CD4-positive, alpha-beta memory T cell (primary cell): ENCODE results near the gene ABTB2. TPM values are rescaled to one million over a fixed set of nuclear protein-coding genes. Genes with fewer than 3 reads are reported as not detected.

Source experiments
- CTCF ChIA-PET: fragments of 350-600 bp; sonication (Branson Sonifier 250); formaldehyde crosslinking; loops from one replicate; lab custom pipeline; 2021; ENCODE audit warnings: inconsistent platforms; ENCODE audit not compliant: partially characterized antibody; lab: Charles Lee
- POLR2A ChIA-PET: fragments of 350-600 bp; sonication (Branson Sonifier 250); formaldehyde crosslinking; loops from one replicate; lab custom pipeline; 2021; ENCODE audit not compliant: partially characterized antibody; lab: Charles Lee
- DNase-seq, 5 donors: peaks; one replicate each; pipeline versions ENCODE4 v3.0.0 to v3.0.0-alpha.2; 2020 to 2022; ENCODE audit warnings: mixed read lengths in 1 of 5
- H3K27ac ChIP-seq: one replicate; pipeline ENCODE4 v1.7.0; 2013; ENCODE audit warnings: low read depth, low read length
- H3K27me3 ChIP-seq: 2 replicates; pipeline ENCODE4 v1.7.0; 2013; ENCODE audit warnings: mild to moderate bottlenecking, low read length, moderate library complexity; ENCODE audit not compliant: insufficient read depth
- H3K36me3 ChIP-seq: 2 replicates; pipeline ENCODE4 v1.7.0; 2013; ENCODE audit warnings: mild to moderate bottlenecking, low read length, moderate library complexity; ENCODE audit not compliant: insufficient read depth
- H3K4me1 ChIP-seq: 2 replicates; pipeline ENCODE4 v1.7.0; 2013; ENCODE audit warnings: mild to moderate bottlenecking, low read length, moderate library complexity; ENCODE audit not compliant: insufficient read depth
- H3K4me3 ChIP-seq, 2 donors: one replicate each; pipeline ENCODE4 v1.7.0; 2013; ENCODE audit warnings: low read length in 2 of 2, mild to moderate bottlenecking in 1 of 2
- H3K9me3 ChIP-seq, 2 donors: one replicate each; pipeline ENCODE4 v1.7.0; 2013; ENCODE audit warnings: low read length in 2 of 2, control low read depth in 1 of 2; ENCODE audit not compliant: control insufficient read depth in 1 of 2
- H3K27ac Mint-ChIP-seq, 7 donors: one replicate each; pipeline ENCODE4 v1.8.0; 2020 to 2021; ENCODE audit warnings: mixed read lengths in 7 of 7, mild to moderate bottlenecking in 6 of 7, inconsistent platforms in 3 of 7, moderate library complexity in 3 of 7
- H3K27me3 Mint-ChIP-seq, 2 donors: one replicate each; pipeline ENCODE4 v1.8.0; 2020 to 2021; ENCODE audit warnings: mixed read lengths in 2 of 2
- H3K36me3 Mint-ChIP-seq, 2 donors: one replicate each; pipeline ENCODE4 v1.8.0; 2020 to 2021; ENCODE audit warnings: mixed read lengths in 2 of 2, inconsistent platforms in 1 of 2, mild to moderate bottlenecking in 1 of 2
- H3K4me1 Mint-ChIP-seq, 4 donors: one replicate each; pipeline ENCODE4 v1.8.0; 2020 to 2021; ENCODE audit warnings: mixed read lengths in 4 of 4, mild to moderate bottlenecking in 1 of 4
- H3K4me3 Mint-ChIP-seq, 8 donors: one replicate each; pipeline ENCODE4 v1.8.0; 2020 to 2021; ENCODE audit warnings: mixed read lengths in 8 of 8, mild to moderate bottlenecking in 7 of 8, moderate library complexity in 6 of 8, inconsistent platforms in 3 of 8
- H3K9me3 Mint-ChIP-seq, 8 donors: one replicate each; pipeline ENCODE4 v1.8.0; 2020 to 2021; ENCODE audit warnings: mixed read lengths in 8 of 8, mild to moderate bottlenecking in 5 of 8, inconsistent platforms in 3 of 8, moderate library complexity in 1 of 8
- intact Hi-C: fragments of 100-400 bp; cut with micrococcal nuclease; formaldehyde crosslinking; loops from one replicate; pipeline ENCODE4 v1.15.1; 2023
- polyA plus RNA-seq, 2 donors: library from polyadenylated mRNA; unstranded; fragments of 300-500 nt; fragmentation: Illumina TruSeq; gene quantifications; one replicate each; pipeline ENCODE4 v1.2.3, GENCODE V29; 2021
- total RNA-seq, 2 experiments: library from RNA; stranded (reverse); gene quantifications; one replicate each; pipeline ENCODE4 v1.2.3, GENCODE V29; 2021

ABTB2 gene
- total and polyA plus RNA-seq, 4 experiments from 2014 or later, result 0.35 to 0.39 TPM; not detected in 2

DNA sequence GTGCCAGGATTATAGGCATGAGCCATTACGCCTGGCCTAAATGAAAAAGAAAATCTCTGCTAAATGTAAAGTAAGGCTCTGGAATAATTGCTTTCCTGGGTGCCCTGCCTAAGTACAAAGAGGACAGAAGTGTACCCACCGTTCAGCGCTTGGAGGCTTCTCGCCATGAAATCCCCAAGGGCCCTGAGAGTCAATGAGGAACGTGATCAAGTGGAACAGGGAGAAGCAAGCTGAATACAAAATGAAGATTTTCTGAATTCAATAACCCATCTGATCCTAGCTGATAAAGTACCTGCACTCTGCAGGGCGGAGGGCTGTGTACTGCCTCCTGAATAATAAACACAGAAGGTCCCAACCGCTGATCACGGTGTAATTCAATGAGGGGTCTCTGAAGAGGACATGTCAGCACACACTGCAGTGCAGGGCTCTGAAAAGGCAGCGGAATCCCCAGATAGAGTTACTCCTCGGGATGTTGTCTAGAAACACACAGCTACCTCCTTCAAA, 97.7 kb downstream of the ABTB2 start:
- POLR2A ChIA-PET, result interaction anchor here (0.7 to 0.8 kb wide), 2 partner anchors 9 to 12 kb away, joined by 3 read pairs; no protein-coding TSS in a partner anchor

DNA sequence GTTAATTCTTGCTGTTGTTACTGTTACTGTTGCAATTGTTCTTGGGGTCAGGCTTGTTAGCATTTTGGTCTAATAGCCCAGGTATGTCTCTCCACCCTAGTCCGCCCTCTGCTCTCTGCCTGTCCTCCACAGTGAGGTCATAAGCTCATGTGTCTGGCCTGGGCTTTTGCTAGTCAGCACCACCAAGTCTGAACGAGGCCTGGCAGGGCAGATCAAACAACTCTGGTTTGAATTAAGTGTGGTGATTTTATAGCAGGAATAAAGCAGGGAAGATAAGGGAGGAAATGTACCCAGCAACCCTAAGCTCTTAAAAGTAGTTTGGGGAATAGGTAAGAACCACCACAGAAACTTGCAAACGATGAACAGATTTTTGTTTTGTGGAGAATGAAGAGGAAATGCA, 98.7 kb downstream of the ABTB2 start:
- H3K36me3 ChIP-seq, result no peaks in the 10 kb centered on the region
- DNase-seq, result no peak
- ChIA-PET POLR2A (no interaction called here), CTCF (interaction anchor here (1.2 kb wide), 1 partner anchor 85 kb away, joined by 3 read pairs; no protein-coding TSS in a partner anchor)
- H3K9me3 ChIP-seq, result no peaks in the 10 kb centered on the region
- Mint-ChIP-seq H3K36me3 (no peaks in the 10 kb centered on the region), H3K27ac (no peak overlapping the region), H3K27me3 (peaks cover 8 to 16% of the 10 kb centered on the region in 2 donors), H3K4me1 (no peaks in the 10 kb centered on the region), H3K9me3 (no peaks in the 10 kb centered on the region), H3K4me3 (no peak overlapping the region)
- intact Hi-C loops, result no loop called here
- H3K27me3 ChIP-seq, result no peaks in the 10 kb centered on the region
- H3K27ac ChIP-seq, result no peak overlapping the region
- H3K4me1 ChIP-seq, result no peaks in the 10 kb centered on the region
- no peak overlapping the region for H3K4me3 ChIP-seq

More for the DNA sequence above, 97.7 kb downstream of the ABTB2 start:
- Mint-ChIP-seq H3K36me3 (no peaks in the 10 kb centered on the region), H3K4me3 (no peak overlapping the region), H3K27ac (no peak overlapping the region), H3K4me1 (no peaks in the 10 kb centered on the region), H3K27me3 (peaks cover 8 to 16% of the 10 kb centered on the region in 2 donors), H3K9me3 (no peaks in the 10 kb centered on the region)
- Histone ChIP-seq H3K36me3 (no peaks in the 10 kb centered on the region), H3K4me1 (no peaks in the 10 kb centered on the region), H3K4me3 (no peak overlapping the region), H3K27ac (no peak overlapping the region), H3K9me3 (no peaks in the 10 kb centered on the region), H3K27me3 (no peaks in the 10 kb centered on the region)
- intact Hi-C loops, result no loop called here
- CTCF ChIA-PET, result interaction anchor here (1.4 kb wide), 1 partner anchor 9 kb away, joined by 3 read pairs; no protein-coding TSS in a partner anchor
- DNase-seq, result no peak

DNA sequence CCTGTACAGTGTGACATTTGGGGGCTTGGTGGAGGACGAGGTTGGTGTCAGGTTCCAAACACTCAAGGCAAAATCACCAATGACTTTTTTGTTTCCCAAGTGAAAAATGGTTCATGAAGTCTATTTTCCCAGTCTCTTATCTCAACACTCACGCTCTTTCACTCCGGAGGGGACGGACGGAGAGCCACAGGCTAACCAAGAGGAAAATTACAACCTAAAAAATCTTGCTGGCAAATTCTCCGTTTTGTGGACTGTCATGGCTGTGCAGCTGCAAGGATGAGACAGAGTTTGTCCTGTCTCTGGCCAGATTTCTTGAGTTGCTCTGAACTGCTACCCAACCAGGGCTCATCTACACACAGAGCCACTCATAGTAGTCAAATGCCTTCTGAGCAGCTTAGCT, 101.2 kb downstream of the ABTB2 start:
- CTCF ChIA-PET, result no interaction called here
- DNase-seq, result no peak
- no peaks in the 10 kb centered on the region for H3K36me3 ChIP-seq
- H3K27ac ChIP-seq, result no peak overlapping the region
- no peaks in the 10 kb centered on the region for H3K27me3 ChIP-seq
- intact Hi-C loops, result no loop called here
- POLR2A ChIA-PET, result no interaction called here
- H3K9me3 ChIP-seq, result no peaks in the 10 kb centered on the region
- Mint-ChIP-seq H3K4me1 (peaks cover 2 to 16% (median 7%) of the 10 kb centered on the region in 4 donors), H3K27ac (no peak overlapping the region), H3K4me3 (no peak overlapping the region), H3K9me3 (no peaks in the 10 kb centered on the region), H3K36me3 (no peaks in the 10 kb centered on the region), H3K27me3 (peaks cover 7 to 16% of the 10 kb centered on the region in 2 donors)
- peaks cover 3% of the 10 kb centered on the region for H3K4me1 ChIP-seq
- H3K4me3 ChIP-seq, result no peak overlapping the region

DNA sequence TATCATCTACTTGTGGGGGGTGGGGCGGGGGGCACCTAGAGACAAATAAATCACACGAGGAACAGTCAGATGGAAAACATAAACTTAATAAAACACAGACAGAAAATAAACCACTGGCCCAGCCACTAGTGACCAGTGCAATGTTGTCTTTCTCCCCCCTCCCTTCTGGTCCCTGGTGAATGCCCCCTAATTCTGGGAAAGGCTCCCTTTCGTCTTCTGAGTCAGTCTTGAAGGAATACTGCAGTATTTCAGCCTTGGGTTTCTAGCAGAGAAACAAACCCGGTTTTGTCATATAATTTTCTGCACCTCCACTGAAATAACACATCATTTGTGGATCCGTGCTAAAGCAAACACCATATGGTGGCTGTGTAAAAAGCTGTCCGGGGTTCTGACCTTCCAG, 101.7 kb downstream of the ABTB2 start:
- peaks cover 7 to 16% of the 10 kb centered on the region in 2 donors for H3K27me3 Mint-ChIP-seq
- H3K4me3 ChIP-seq, result no peak overlapping the region
- no peaks in the 10 kb centered on the region for H3K9me3 Mint-ChIP-seq
- POLR2A ChIA-PET, result no interaction called here
- no peaks in the 10 kb centered on the region for H3K27me3 ChIP-seq
- DNase-seq, result no peak
- CTCF ChIA-PET, result no interaction called here
- no peaks in the 10 kb centered on the region for H3K36me3 ChIP-seq
- no peak overlapping the region for H3K4me3 Mint-ChIP-seq
- no peaks in the 10 kb centered on the region for H3K36me3 Mint-ChIP-seq
- H3K4me1 Mint-ChIP-seq, result peaks cover 5 to 21% (median 11%) of the 10 kb centered on the region in 4 donors
- intact Hi-C loops, result no loop called here
- H3K27ac ChIP-seq, result no peak overlapping the region
- H3K27ac Mint-ChIP-seq, result no peak overlapping the region
- H3K9me3 ChIP-seq, result no peaks in the 10 kb centered on the region
- H3K4me1 ChIP-seq, result peaks cover 8% of the 10 kb centered on the region

DNA sequence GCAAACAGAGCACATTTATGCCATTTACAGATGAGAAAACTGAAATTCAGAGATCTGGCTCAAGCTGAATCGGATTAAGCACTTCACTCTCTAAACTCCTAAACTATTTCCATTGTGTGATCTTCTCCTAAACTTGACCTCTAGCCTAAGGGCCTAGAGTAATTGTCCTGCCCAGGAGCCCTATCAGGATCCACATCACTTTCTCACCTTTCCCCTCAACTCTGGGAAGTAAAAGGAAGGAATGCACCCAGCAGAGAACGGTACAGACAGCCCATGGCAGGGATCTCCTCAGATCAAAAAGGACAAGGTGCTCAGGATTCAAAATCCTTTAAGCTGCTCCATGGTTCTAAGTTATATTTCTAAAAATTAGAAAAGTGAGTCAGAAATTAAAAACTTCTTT, 102.7 kb downstream of the ABTB2 start:
- ChIA-PET POLR2A (no interaction called here), CTCF (no interaction called here)
- H3K4me1 ChIP-seq, result peaks cover 18% of the 10 kb centered on the region
- H3K36me3 ChIP-seq, result no peaks in the 10 kb centered on the region
- H3K4me1 Mint-ChIP-seq, result peaks cover 13 to 32% (median 20%) of the 10 kb centered on the region in 4 donors
- H3K36me3 Mint-ChIP-seq, result no peaks in the 10 kb centered on the region
- H3K9me3 ChIP-seq, result no peaks in the 10 kb centered on the region
- no peaks in the 10 kb centered on the region for H3K27me3 ChIP-seq
- H3K9me3 Mint-ChIP-seq, result no peaks in the 10 kb centered on the region
- no peak for DNase-seq
- H3K27ac Mint-ChIP-seq, result peak overlapping the region in 1 of 7 donors; percentile 57
- no peak overlapping the region for H3K27ac ChIP-seq
- intact Hi-C loops, result no loop called here
- no peak overlapping the region for H3K4me3 Mint-ChIP-seq
- H3K4me3 ChIP-seq, result no peak overlapping the region
- peaks cover 7 to 16% of the 10 kb centered on the region in 2 donors for H3K27me3 Mint-ChIP-seq

DNA sequence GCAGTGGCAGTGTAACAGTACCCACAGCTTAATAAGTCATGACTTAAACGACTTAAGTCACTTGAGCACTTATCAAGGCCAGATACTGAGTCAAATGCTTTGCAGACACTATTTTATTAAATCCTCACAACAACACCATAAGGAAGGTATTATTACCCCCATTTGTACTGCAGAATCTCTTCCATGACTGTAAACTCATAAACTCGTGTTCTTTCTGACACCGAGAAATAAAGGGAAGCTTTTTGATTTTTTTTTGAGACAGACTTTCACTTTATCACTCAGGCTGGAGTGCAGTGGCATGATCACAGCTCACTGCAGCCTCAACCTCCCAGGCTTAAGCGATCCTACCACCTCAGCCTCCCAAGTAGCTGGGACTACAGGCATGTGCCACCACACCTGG, 103.8 kb downstream of the ABTB2 start:
- intact Hi-C loops, result no loop called here
- POLR2A ChIA-PET, result no interaction called here
- peaks cover 3 to 12% of the 10 kb centered on the region in 2 donors for H3K27me3 Mint-ChIP-seq
- peaks cover 23 to 42% (median 30%) of the 10 kb centered on the region in 4 donors for H3K4me1 Mint-ChIP-seq
- no peak overlapping the region for H3K4me3 Mint-ChIP-seq
- Histone ChIP-seq H3K36me3 (no peaks in the 10 kb centered on the region), H3K27me3 (no peaks in the 10 kb centered on the region), H3K4me1 (peaks cover 29% of the 10 kb centered on the region), H3K27ac (no peak overlapping the region), H3K4me3 (no peak overlapping the region), H3K9me3 (no peaks in the 10 kb centered on the region)
- no peaks in the 10 kb centered on the region for H3K36me3 Mint-ChIP-seq
- CTCF ChIA-PET, result interaction anchor here (1.2 kb wide), 1 partner anchor 10 kb away, joined by 3 read pairs; no protein-coding TSS in a partner anchor
- H3K9me3 Mint-ChIP-seq, result no peaks in the 10 kb centered on the region
- H3K27ac Mint-ChIP-seq, result peak overlapping the region in 1 of 7 donors; percentile 52
- DNase-seq, result no peak

DNA sequence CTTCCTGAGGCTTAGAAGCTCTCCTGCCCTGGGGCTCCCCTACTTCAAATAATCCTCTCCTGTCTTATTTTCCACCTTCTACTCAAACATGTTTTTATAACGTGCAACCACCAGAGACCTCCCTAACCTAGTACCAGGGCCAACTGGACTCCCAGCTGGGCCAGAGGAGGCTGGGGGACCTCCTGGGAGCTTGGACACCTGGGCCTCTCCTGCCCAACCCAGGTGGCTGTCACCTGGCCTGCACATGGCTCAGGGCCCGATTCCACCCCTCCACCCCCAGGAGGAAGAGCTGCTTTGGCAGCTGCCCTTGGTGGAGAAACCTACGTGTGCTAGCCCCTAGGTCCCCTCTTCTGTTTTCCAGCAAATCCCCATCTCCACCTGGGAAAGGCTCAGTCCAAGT, 105.2 kb downstream of the ABTB2 start:
- Mint-ChIP-seq H3K9me3 (no peaks in the 10 kb centered on the region), H3K36me3 (no peaks in the 10 kb centered on the region), H3K27me3 (peaks cover 0 to 5% of the 10 kb centered on the region in 2 donors), H3K27ac (peak overlapping the region in 1 of 7 donors; percentile 64), H3K4me1 (peaks cover 33 to 56% (median 42%) of the 10 kb centered on the region in 4 donors), H3K4me3 (no peak overlapping the region)
- Histone ChIP-seq H3K4me1 (peaks cover 42% of the 10 kb centered on the region), H3K27me3 (no peaks in the 10 kb centered on the region), H3K27ac (no peak overlapping the region), H3K36me3 (no peaks in the 10 kb centered on the region), H3K4me3 (no peak overlapping the region), H3K9me3 (no peaks in the 10 kb centered on the region)
- intact Hi-C loops, result no loop called here
- POLR2A ChIA-PET, result no interaction called here
- DNase-seq, result no peak
- CTCF ChIA-PET, result no interaction called here
